Frontal cortex (tissue), 4 donors: ENCODE measurements around the gene JAZF1. TPM values are rescaled to one million over a fixed set of nuclear protein-coding genes. Genes with fewer than 3 reads are reported as not detected.

Experiments
- DNase-seq, 2 donors: peaks; one replicate each; pipeline ENCODE4 v3.0.0; 2012; ENCODE audit warnings: low spot score in 2 of 2
- FAIRE-seq: peaks from 2 replicates; lab custom pipeline; 2012; peaks lifted over from hg19 to GRCh38; lab: Jason Lieb, UNC
- total RNA-seq: library from RNA; depleted of rRNA; stranded (reverse); fragments of >200 nt; gene quantifications from one replicate; pipeline ENCODE4 v1.2.3, GENCODE V29; 2014
- donor health status: control.
- donor health status: control.
- donor health status: control.

Gene JAZF1
- total RNA-seq, 1 donor from 2014 or later, result 39.5 TPM

DNA sequence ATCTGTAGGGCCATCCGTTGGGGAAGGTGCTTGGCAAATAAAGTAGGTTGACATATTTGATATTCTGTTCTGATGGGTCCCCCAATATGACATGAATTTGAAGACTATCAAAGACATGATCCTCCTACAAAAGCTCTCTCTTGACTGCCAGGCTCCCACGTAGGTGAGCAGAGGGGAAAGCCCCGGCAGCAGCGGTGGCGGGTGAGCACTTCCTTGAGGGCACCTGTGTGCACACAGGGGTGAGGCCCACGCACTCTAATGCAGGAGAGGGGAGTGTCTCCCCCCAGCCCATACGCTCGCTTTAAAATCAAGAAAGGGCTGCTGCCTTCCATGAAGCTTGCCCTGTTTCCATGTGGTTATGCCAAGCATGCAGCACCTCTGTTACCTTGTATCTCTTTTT, 340.3 kb downstream of the JAZF1 start:
- no peak for FAIRE-seq
- no peak for DNase-seq

DNA sequence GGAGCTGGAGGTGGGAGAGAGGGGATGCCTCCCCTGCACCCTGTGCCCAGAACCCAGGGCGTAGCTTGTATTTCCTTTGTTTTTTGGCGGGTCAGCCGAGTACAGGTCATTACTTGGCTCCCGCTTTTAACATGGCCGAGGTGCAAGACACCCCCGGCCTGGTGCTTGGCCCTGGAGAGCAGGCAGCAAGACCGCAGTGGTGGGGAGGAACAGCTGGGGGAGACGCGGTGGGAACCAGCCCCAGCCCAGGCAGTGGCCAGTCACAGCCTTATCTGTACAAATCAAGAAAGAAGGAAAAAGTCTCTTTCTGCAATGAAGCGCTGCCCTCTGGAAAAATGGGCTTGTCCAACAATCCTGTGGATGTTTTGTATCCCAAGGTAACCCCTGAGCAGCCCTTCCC, 341.5 kb downstream of the JAZF1 start:
- FAIRE-seq, result no peak
- no peak for DNase-seq

DNA sequence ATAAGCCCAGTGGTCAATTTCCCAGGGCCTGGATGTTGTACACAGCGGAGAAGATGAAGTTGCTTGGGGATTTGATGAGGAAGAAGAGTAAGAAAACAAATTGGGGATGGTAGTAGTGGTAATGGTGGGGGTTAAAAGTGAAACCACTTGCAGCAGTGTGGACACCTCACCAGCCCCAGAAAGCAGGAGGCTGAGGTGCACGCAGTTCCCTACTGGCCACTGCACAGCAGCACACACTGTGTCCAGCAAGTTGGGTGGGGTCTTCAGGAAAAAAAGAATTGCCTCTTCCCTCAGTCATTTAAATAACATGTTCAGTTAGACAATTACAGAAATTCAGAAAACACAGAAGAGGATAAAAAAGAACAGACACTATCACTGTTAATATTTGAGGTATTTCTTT, 344.1 kb downstream of the JAZF1 start:
- FAIRE-seq, result no peak

DNA sequence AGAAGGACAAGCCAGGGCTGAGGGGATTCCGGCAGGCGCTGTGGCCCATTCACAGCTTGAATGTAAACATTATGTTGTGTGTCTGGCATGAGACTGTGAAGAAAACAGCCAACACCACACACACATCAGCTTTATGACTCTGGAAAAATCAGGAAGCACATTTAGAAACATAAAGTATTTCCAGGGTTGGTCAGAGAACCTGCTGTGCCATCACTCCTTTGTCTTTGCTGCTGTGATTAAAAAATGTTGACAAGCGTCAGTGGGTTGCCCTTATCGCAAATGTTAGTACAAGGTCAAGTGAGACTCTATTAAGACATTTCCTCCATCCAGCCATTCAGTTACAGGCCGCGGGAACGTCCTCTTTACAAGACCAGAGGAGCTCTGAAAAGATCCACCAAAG, 345.2 kb downstream of the JAZF1 start:
- FAIRE-seq (no peak), DNase-seq (no peak)

More for the DNA sequence above, 344.1 kb downstream of the JAZF1 start:
- no peak for DNase-seq

DNA sequence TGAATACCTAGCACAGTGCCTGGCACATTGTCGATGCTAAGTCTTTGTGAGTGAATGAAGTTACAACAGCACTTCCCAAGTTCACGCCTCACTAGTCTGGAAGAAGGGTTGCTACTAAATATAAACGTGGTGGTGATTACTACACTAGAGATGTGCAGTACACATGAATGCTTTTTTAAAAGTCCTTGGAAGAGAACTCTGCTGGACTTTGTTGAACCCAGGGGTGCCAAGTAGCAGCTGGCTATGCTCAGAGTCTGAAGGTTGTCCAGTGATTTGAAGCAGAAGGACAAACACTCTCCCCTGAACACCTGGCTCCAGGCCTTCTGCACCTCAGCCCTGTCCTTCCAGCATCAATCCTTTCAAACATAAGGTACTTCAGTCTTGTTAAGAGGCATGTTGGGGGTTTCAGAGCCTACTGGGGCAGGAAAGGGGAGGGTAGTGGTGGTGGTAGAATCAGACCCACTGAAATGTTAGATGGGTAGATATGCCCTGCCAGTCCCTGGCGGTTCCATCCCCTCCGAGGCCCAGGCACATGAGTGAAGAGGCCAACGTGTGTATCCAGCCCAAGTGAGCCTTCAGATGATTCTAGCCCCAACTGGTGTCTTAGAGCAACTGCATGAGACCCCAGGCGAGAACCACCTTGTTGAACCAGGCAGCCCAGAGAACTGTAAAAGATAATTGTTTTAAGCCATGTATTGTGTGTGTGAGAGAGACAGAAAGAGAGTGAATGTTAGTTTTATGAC, 346.2 kb downstream of the JAZF1 start:
- FAIRE-seq (no peak), DNase-seq (no peak)

DNA sequence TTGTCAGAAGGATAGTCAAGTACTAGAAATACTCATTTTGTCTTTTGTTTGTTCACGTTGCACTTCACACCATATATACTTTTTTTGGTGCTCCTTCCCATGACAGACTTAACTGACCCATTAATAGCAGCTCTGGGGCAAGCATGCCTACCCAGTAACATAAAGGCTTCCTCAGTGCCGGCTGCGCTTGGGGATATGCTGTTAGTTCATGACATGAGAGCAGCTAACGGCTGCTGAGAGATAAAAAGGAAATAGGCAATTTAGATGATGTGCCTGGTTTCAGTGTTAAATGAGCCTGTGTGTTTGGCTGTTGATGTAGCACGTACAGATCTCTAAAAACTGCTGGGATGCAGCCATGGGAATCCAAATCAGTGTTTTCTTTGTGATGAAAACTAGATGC, 354.2 kb downstream of the JAZF1 start:
- DNase-seq (no peak), FAIRE-seq (no peak)

DNA sequence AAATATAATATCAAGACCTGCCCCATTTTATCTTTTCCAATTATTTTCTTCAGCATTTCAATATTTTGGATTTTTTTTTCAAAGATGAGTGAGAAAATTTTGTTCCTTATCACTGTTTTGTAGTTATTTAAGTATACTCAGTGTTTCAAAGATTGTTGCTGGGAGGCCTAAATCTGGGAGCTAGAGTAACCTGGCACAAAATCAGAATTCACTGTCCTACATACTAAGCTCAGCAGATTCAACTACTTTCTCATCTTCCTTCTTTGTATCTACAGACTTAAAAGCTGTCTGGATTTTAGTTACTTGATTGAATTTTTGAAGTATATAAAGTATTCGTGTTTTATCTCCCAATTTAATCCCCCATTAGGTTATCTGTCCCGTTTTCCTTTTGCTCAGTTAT, 354.7 kb downstream of the JAZF1 start:
- no peak for DNase-seq
- no peak for FAIRE-seq

DNA sequence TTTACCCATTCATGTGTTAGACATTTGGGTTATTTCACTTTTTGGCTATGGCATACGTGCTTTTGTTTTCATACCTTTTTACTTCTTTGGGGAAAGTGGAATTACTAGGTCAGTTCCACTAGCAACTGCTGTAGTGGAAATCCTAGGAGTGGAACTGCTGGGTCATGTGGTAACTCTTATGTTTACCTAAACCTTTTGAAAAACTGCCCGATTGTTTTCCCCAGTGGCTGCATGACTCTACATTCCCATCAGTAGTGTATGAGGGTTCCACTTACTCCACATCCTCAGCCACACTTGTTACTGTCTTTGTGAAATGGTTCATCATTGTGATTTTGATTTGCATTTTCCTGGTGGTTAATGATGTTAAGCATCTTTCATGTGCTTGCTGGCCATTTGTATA, 358.4 kb downstream of the JAZF1 start:
- FAIRE-seq, result no peak
- DNase-seq, result no peak

DNA sequence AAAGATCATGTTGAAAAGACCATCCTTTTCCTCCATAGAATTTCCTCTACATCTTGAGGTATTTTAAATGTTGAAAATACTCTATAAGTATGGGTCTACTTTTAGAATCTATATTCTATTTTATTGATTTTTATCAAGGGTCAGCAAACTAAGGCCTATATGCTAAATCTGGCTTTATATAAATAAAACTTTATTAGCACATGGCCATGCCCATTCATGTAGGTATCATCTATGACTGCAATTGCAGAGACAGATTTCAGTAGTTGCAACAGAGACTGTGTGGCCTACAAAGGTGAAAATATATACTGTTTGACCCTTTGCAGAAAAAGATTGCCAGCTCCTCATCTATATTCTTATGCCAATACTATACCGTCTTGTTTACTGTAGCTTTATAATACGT, 367.9 kb downstream of the JAZF1 start:
- DNase-seq (no peak), FAIRE-seq (no peak)

DNA sequence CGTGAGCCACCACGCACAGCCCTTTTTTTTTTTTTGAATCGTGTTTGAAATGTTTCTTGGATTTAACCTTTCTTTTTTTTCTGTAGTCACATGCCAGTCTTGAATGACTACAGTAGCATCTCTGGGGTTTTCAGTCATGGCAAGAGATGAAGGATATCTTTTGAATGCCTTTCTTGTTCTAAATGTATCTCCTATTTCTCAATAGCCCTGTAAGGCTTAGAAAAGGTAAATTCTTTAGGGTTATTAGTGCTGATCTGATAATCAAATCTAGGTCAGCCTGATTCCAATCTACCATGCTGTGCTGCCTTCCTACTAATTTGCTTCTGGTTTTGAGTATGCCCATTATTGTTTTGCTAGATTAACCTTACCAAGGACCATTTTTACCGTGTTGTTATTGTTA, 370.4 kb downstream of the JAZF1 start:
- no peak for FAIRE-seq
- no peak for DNase-seq

DNA sequence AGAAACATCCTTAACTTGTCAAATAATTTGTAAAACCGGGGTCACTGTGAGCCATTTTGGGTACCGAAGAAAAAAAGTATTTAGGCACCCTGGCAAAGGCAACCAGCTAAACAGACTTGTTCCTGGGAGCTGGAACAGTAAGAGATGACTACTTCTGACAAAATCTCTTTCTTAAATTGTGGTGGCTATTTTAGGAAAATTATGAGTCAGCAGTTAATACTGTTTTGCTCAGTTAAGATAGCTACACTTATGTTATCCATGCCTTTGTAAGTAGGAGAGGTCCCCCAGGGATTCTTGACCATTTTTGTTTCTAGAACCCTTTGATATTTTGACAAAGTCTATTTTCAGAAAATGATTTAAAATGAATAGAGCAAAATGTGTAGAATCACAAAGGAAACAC, 372.0 kb downstream of the JAZF1 start:
- FAIRE-seq (no peak), DNase-seq (no peak)

DNA sequence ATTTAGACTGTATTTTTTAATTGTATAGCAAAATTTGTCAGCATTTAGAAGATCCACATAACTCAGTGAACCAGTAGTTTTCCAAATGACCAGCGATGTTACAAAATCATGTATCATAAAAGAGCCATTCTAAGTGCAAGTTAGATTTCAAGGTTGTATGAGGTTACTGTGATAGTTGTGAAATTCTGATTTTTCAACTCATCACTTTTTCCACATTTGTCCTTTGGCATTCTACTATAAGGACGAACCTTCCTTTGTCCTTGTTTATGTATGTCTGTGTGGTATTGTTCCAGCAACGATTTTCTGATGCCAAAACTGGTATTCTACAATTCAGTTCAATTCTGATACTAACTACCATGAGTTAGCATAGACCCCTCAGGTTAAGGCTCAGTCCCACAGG, 376.5 kb downstream of the JAZF1 start:
- FAIRE-seq (no peak), DNase-seq (no peak)

DNA sequence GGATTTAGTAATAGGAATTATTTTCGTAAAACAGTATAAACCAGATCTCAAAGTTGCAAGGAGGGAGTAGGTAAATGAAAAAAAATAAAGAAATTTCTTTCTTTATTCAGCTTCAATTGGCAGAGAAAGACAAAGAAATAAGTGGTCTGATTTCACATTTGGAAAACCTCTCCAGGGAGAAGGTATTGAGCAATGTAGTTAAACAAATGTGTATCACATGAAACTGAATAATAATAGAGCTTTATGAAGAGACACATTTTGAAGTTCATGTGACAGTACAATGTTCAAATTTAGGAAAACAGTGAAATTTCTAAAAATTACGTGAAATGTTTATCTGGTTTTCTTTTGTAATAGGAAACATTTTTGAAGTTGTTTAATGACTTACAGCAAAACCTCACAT, 377.6 kb downstream of the JAZF1 start:
- no peak for FAIRE-seq

DNA sequence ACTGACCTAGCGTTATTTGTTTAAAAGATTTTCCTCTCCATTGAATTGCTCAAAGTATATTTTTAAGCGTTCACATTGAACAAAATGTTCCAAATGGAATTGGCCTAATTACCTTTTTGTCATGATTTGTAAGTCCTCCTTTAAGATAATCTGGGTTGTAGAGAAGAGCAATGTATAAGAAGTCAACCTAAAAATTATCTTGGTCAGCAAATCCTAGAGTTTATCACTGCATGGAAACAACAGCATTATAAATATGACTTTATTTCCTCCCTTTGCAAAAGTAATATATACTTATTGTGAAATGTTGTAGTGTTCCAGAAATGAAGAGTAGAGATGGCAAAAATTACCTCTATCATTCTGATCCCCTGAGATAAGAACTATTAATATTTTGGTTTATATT, 381.4 kb downstream of the JAZF1 start:
- FAIRE-seq (no peak), DNase-seq (no peak)

More for the DNA sequence above, 377.6 kb downstream of the JAZF1 start:
- no peak for DNase-seq

DNA sequence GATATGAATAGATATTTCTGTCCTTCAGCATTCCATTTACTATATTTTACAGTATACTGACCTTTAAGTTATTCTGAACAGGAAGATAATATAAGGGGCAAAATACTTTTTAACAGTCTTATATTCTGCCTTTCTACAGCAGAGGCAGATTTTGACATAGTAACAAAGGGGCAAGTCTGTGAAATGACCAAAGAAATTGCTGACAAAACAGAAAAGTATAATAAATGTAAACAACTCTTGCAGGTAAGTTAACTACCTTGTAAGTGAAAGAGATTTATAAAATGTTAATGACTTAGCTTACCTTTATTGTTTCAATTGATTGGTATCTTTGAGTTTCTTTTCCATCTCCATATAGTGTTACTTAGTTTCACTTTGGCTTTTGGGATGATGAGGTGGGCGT, 384.6 kb downstream of the JAZF1 start:
- FAIRE-seq, result no peak
- no peak for DNase-seq

DNA sequence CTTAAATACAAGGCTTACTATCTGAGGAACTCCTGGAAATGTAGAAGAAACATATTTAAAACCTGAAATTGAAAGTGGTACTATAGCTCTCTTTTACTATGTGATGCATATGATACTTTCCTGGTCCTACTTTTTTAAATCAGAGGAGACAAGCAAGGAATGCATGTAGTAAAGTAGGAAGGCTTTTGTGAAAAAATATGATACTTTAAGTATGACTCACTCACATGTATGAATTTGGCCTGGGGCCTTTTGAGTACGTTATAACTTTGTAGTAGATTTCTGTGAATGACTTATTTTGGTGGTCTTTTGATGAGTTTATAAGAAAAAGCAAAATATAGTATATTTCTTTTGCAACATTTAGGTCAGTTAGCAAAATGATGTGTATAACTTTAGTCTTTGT, 386.8 kb downstream of the JAZF1 start:
- no peak for DNase-seq
- FAIRE-seq, result no peak

DNA sequence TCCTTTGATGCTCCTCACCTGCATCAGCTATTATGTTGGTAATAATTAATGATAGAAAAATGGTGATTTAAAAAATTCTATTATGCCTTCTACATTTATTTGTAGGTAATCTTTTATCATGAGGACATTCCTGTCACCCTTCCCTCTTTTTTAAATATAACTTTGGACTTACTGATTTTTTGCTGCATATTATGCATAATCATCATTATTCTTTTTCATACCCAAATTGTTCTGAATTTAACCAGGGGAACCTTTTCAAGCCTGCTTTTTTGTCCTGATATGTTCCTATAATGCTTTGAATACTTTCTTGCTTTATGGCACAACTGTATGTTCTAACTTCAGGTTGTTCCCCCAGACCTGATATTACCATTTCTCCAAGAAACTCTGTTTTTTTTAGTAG, 392.2 kb downstream of the JAZF1 start:
- DNase-seq, result no peak
- FAIRE-seq, result no peak

DNA sequence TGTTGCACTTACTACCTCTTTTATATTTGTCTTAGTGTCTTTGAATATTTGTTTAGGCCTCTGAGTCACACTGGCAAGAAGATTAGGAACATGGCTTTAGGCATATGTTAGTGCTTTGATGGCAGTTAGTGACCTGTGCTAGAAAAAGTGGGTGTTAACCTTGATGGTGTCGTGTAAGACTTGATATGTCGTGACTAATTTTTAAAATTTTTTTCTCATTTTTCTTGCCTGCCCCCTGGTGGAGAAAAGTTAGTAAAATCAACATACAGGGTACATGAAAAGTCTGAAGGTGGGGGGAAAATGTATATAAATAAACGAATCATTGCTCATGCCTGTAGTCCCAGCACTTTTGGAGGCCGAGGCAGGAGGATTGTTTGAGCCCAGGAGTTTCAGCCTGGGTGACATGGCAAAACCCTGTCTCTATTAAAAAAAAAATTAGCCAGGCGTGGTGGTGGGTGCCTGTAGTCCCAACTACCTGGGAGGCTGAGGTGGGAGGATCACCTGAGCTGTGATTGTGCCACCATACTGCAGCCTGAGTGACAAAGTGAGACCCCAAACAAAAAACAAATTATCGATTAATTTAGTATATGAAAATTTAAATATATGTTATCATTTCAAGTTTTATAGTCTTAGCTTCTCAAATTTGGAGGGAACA, 396.1 kb downstream of the JAZF1 start:
- FAIRE-seq (no peak), DNase-seq (no peak)

DNA sequence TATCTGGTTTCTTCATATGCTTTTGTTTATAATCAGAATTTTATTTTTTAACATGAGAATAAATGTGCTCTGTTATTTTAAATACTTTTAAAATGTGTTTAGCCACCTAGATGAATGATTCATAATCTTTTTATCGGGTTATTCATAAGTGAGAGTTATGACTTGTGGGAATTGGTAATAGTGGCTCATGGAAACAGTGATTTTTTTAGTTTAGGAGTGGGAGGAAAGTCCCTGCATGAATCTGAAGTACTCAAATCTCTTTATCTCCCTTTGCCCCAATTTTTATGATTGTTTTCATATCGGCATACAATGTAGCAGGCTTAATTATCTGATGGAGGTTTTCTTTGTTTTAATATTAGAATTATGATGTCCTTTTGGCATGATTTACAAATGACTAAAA, 397.7 kb downstream of the JAZF1 start:
- no peak for DNase-seq
- FAIRE-seq, result no peak

DNA sequence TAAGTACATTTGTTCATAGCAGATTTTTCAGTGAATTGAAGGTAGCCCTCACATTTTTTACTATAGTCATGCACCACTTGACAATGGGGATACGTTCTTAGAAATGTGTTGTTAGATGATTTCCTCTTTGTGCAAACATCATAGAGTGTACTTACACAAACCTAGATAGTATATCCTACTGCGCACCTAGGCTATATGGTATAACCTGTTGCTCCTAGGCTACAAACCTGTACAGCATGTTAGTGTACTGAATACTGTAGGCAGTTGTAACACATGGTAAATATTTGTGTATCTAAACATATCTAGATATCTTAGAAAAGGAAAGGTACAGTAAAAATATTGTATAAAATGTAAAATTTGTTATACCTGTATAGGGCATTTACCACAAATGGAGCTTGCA, 399.4 kb downstream of the JAZF1 start:
- FAIRE-seq, result no peak
- no peak for DNase-seq
